KMS-11 (cell line): ENCODE results near the gene AFF3.

ENCODE experiments used
- H2AFZ ChIP-seq: fragments of 200-600 bp; sonication (generic); 2 replicates; pipeline ENCODE4 v1.6.1; 2016; ENCODE audit warnings: antibody characterized with exemption, mixed run types, low read depth
- H3K27ac ChIP-seq: fragments of 200-600 bp; sonication (generic); 2 replicates; pipeline ENCODE4 v1.6.1; 2016; ENCODE audit warnings: mild to moderate bottlenecking, mixed run types
- H3K27me3 ChIP-seq: fragments of 200-600 bp; sonication (generic); 2 replicates; pipeline ENCODE4 v1.6.1; 2017; ENCODE audit warnings: mild to moderate bottlenecking, low read depth, mixed run types, moderate library complexity; ENCODE audit not compliant: insufficient read depth
- H3K36me3 ChIP-seq: fragments of 200-600 bp; sonication (generic); 2 replicates; pipeline ENCODE4 v1.6.1; 2017; ENCODE audit warnings: mild to moderate bottlenecking, mixed run types; ENCODE audit not compliant: insufficient read depth
- H3K4me1 ChIP-seq: fragments of 200-600 bp; sonication (generic); 2 replicates; pipeline ENCODE4 v1.6.1; 2016; ENCODE audit warnings: mild to moderate bottlenecking, low read depth, mixed run types; ENCODE audit not compliant: poor library complexity, severe bottlenecking
- H3K4me2 ChIP-seq: fragments of 200-600 bp; sonication (generic); 2 replicates; pipeline ENCODE4 v1.7.0; 2016; ENCODE audit warnings: mild to moderate bottlenecking, mixed run types
- H3K4me3 ChIP-seq: fragments of 200-600 bp; sonication (generic); IDR thresholded peaks from 2 replicates; pipeline ENCODE4 v1.6.1; 2017; ENCODE audit warnings: low read depth, low read length, mixed read lengths; ENCODE audit not compliant: insufficient read depth
- H3K79me2 ChIP-seq: fragments of 200-600 bp; sonication (generic); 2 replicates; pipeline ENCODE4 v1.6.1; 2016; ENCODE audit warnings: low read depth, mixed run types; ENCODE audit not compliant: insufficient read depth
- H3K9ac ChIP-seq: fragments of 200-600 bp; sonication (generic); 2 replicates; pipeline ENCODE4 v1.6.1; 2016; ENCODE audit warnings: mild to moderate bottlenecking, mixed run types
- H4K20me1 ChIP-seq: fragments of 200-600 bp; sonication (generic); 2 replicates; pipeline ENCODE4 v1.6.1; 2016; ENCODE audit warnings: mild to moderate bottlenecking, mixed run types; ENCODE audit not compliant: insufficient read depth
- TF ChIP-seq, protein P1 (sequence below): fragments of 200-600 bp; sonication (generic); conservative IDR thresholded peaks from 2 replicates; pipeline ENCODE4 v1.6.1; 2017; ENCODE audit warnings: low read depth, mild to moderate bottlenecking, antibody characterized with exemption, low read length, moderate library complexity, mixed read lengths

Gene AFF3

DNA sequence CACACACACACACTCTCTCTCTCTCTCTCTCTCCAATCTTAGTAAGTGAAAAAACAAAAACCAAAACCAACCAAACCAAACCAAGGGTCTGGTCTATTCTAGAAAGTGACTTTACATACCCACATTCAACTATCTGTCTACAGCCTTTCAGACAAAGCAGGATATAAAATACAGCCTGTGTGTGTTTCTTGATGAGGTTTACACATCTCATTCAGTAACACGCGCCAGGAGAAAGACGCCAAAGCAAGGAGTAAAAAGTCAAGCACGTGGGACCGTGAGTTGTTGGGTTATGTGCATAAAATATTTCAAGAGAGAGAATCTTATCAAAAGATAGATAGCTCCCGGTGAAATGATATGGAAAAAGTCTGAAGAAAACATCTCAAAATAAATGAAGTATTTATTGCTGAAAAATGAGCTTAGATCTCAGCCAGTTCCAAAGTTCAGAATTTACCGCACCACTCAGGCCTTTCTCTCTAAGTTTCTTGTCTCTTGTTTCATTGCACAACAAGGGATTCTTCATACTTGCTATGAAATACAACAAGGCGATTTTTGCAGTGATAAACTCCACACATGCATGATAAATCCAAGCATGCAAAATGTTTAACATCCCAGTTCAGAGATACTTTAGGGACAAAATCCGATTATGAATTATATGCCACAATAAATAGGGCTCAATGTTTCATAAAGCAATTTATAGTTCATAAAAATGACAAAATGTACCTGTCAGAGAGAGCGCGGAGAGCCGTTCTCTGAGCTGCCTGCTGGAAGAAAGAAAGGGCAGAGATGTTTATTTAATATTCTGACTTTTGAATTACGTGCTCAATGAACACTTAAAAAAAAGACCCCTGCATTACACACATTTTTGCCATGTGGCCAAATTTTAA lies 493.2 kb downstream of the AFF3 start:
- Histone ChIP-seq H3K4me1 (no peaks in the 10 kb centered on the region), H3K4me2 (no peak overlapping the region), H3K4me3 (no peak overlapping the region), H3K36me3 (no peaks in the 10 kb centered on the region), H3K27me3 (no peaks in the 10 kb centered on the region), H3K79me2 (no peaks in the 10 kb centered on the region), H3K27ac (no peak overlapping the region), H3K9ac (no peak overlapping the region), H2AFZ (no peak overlapping the region), H4K20me1 (no peaks in the 10 kb centered on the region)
- TF ChIP-seq, protein P1, sequence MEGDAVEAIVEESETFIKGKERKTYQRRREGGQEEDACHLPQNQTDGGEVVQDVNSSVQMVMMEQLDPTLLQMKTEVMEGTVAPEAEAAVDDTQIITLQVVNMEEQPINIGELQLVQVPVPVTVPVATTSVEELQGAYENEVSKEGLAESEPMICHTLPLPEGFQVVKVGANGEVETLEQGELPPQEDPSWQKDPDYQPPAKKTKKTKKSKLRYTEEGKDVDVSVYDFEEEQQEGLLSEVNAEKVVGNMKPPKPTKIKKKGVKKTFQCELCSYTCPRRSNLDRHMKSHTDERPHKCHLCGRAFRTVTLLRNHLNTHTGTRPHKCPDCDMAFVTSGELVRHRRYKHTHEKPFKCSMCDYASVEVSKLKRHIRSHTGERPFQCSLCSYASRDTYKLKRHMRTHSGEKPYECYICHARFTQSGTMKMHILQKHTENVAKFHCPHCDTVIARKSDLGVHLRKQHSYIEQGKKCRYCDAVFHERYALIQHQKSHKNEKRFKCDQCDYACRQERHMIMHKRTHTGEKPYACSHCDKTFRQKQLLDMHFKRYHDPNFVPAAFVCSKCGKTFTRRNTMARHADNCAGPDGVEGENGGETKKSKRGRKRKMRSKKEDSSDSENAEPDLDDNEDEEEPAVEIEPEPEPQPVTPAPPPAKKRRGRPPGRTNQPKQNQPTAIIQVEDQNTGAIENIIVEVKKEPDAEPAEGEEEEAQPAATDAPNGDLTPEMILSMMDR, result no peak

DNA sequence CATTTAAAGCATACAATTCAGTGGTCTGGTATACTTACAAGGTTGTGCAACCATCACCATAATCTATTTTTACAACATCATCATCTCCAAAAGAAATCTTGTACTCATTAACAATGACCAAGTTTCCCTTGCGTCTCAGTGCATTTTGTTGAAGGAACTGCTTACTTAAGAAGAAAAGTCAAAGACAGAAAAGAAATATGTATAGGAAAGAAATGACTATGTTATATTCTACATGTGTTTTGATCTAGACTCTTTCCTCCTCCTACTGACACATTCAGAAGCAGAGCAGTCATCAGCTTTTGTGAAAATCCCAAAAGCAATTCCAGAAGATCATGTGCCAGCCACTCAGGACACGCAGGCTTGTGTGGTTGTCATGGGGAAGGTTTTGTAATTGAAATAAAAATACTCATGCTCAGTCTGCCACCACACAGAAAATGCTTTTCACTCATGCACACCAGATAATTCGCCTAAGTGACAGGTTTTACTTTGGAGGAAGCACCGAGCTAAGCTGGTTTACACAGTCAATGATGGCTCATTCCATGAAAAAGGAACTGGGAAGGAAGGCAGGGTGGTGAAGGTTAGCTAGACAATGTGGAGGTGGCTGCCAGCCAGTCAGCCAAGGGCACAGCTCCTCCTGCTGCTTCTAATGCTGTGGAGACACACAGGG lies 494.1 kb downstream of the AFF3 start:
- Histone ChIP-seq H3K36me3 (no peaks in the 10 kb centered on the region), H2AFZ (no peak overlapping the region), H3K4me3 (no peak overlapping the region), H3K27me3 (no peaks in the 10 kb centered on the region), H3K9ac (no peak overlapping the region), H3K4me2 (no peak overlapping the region), H3K79me2 (no peaks in the 10 kb centered on the region), H3K4me1 (no peaks in the 10 kb centered on the region), H4K20me1 (no peaks in the 10 kb centered on the region), H3K27ac (no peak overlapping the region)
- TF ChIP-seq, protein P1, result no peak

DNA sequence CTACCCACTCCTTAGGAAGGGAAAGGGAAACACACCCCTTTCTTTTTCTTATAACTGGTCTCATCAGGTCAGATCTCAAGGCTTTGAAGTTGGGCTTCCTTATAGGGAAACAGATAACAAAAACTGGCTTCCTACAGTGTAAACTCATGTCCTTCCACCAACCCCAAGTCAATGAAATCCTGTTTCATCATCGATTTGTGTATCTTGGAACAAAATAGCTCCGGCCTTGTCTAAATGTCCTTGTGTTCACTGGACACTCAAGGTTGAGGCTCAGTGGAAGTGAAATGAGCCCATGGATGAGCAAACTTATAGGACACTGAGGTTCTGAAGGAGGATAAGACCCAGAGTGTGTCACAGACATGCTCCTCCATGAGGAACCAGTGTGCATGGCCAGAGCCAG lies 496.4 kb downstream of the AFF3 start:
- TF ChIP-seq, protein P1, result no peak
- H4K20me1 ChIP-seq, result no peaks in the 10 kb centered on the region
- no peaks in the 10 kb centered on the region for H3K79me2 ChIP-seq
- H3K36me3 ChIP-seq, result no peaks in the 10 kb centered on the region
- H3K4me2 ChIP-seq, result no peak overlapping the region
- H3K9ac ChIP-seq, result no peak overlapping the region
- H3K4me3 ChIP-seq, result no peak overlapping the region
- H3K27me3 ChIP-seq, result no peaks in the 10 kb centered on the region
- H3K4me1 ChIP-seq, result no peaks in the 10 kb centered on the region
- no peak overlapping the region for H2AFZ ChIP-seq
- no peak overlapping the region for H3K27ac ChIP-seq

DNA sequence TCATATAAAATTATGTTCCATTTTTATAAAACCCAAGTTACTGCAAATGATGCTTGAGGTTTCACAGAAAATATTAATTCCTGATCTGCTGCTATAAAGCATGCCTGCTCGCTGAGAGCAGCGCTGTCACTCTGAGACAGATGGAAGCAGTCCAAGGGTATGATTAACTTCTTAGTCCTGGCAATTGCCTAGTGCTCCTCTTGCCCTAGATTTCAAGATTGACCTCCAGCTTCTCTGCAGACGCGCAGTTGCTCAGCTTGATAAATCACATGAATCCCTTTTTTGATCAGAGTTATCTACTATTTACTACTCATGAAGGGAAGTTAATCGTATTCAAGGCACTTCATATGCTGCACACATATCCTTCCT lies 498.0 kb downstream of the AFF3 start:
- H3K9ac ChIP-seq, result no peak overlapping the region
- no peak overlapping the region for H3K4me2 ChIP-seq
- H3K36me3 ChIP-seq, result no peaks in the 10 kb centered on the region
- no peaks in the 10 kb centered on the region for H3K27me3 ChIP-seq
- H3K4me3 ChIP-seq, result no peak overlapping the region
- no peak overlapping the region for H2AFZ ChIP-seq
- H3K79me2 ChIP-seq, result no peaks in the 10 kb centered on the region
- H4K20me1 ChIP-seq, result no peaks in the 10 kb centered on the region
- no peaks in the 10 kb centered on the region for H3K4me1 ChIP-seq
- no peak overlapping the region for H3K27ac ChIP-seq
- TF ChIP-seq, protein P1, result no peak
